C4-2B (cell line): ENCODE results near the gene PABPC4L.

Experiments used
- ZFX ChIP-seq: fragments of 450-650 bp; IDR thresholded peaks from 2 replicates; pipeline ENCODE4 v1.6.1; 2017
- TF ChIP-seq, protein P1 (sequence below): fragments of 450-650 bp; conservative IDR thresholded peaks from 2 replicates; pipeline ENCODE4 v1.5.1; 2017; ENCODE audit warnings: mild to moderate bottlenecking

DNA sequence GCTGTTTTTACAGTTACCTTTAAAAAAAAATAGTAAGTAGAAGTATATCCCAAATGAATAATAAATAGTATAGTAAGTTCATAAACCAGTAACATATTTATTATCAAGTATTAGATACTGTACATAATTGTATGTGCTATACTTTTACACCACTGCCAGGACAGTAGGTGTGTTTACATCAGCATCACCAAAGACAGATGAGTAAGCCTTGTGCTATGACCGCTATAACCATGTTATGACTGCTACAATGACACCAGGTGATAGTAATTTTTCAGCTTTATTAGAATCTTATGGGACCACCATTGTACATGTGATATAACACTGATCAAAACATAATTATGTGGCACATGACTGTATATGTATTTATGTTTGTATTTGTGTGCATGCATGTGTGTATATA, 27.3 kb downstream of the PABPC4L start:
- TF ChIP-seq, protein P1, sequence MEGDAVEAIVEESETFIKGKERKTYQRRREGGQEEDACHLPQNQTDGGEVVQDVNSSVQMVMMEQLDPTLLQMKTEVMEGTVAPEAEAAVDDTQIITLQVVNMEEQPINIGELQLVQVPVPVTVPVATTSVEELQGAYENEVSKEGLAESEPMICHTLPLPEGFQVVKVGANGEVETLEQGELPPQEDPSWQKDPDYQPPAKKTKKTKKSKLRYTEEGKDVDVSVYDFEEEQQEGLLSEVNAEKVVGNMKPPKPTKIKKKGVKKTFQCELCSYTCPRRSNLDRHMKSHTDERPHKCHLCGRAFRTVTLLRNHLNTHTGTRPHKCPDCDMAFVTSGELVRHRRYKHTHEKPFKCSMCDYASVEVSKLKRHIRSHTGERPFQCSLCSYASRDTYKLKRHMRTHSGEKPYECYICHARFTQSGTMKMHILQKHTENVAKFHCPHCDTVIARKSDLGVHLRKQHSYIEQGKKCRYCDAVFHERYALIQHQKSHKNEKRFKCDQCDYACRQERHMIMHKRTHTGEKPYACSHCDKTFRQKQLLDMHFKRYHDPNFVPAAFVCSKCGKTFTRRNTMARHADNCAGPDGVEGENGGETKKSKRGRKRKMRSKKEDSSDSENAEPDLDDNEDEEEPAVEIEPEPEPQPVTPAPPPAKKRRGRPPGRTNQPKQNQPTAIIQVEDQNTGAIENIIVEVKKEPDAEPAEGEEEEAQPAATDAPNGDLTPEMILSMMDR = no peak
- no peak for TF ChIP-seq ZFX
